Measurements from ENCODE around the gene SAV1. TPM values are rescaled to one million over a fixed set of nuclear protein-coding genes. Genes with fewer than 3 reads are reported as not detected.

The SAV1 gene
- total and polyA plus RNA-seq, 2 experiments from 2014 or later: 74.2 to 82.8 TPM

GRCh38 chr14:50602035-50602434, 66.1 kb downstream of the SAV1 start:
- no peaks in the 10 kb centered on the region for H3K27me3 Mint-ChIP-seq (ENCODE audit: insufficient read depth, low read depth, poor library complexity)
- no peak for DNase-seq (ENCODE audit: low spot score)
- H3K9me3 Mint-ChIP-seq: no peaks in the 10 kb centered on the region
- no peaks in the 10 kb centered on the region for H3K36me3 ChIP-seq (ENCODE audit: insufficient read depth)
- H3K4me1 Mint-ChIP-seq: peaks cover 10% of the 10 kb centered on the region; the same call in 2 of the 3 replicates
- H3K27ac Mint-ChIP-seq: peak overlapping the region; percentile 39; the same call in 1 of the 2 replicates
- H3K9me2 ChIP-seq (ENCODE audit: insufficient read depth): no peaks in the 10 kb centered on the region
- no peak overlapping the region for H2AFZ ChIP-seq
- H3K4me3 ChIP-seq: no peak overlapping the region
- no peaks in the 10 kb centered on the region for H3K79me2 ChIP-seq (replicated peaks; ENCODE audit: insufficient read depth)
- ATAC-seq: no peak
- no peaks in the 10 kb centered on the region for H4K20me1 ChIP-seq (replicated peaks; ENCODE audit: insufficient read depth)
- no peak overlapping the region for H3K4me2 ChIP-seq
- H3K27ac ChIP-seq (ENCODE audit: low read depth): no peak overlapping the region
- H3F3A ChIP-seq (replicated peaks; ENCODE audit: low read depth): no peaks in the 10 kb centered on the region
- H3K4me1 ChIP-seq (ENCODE audit: insufficient read depth): 0 out of 2 replicates have a peak, but pooled peaks cover 6% of the 10 kb centered on the region
- H3K4me3 Mint-ChIP-seq: no peak overlapping the region
- H3K27me3 ChIP-seq (ENCODE audit: insufficient read depth): no peaks in the 10 kb centered on the region
- no peaks in the 10 kb centered on the region for H3K36me3 Mint-ChIP-seq (ENCODE audit: low read depth)
- TF ChIP-seq ZNF331 (CRISPR knock-in tag; IDR thresholded peaks at IDR 0.05; ENCODE audit: low read depth) (no peak), ZNF462 (CRISPR knock-in tag; IDR thresholded peaks at IDR 0.05) (no peak), JUNB (IDR thresholded peaks at IDR 0.05; ENCODE audit: unreplicated experiment) (no peak), NANOG (IDR thresholded peaks at IDR 0.05; ENCODE audit: borderline replicate concordance) (no peak), CTCF (conservative IDR thresholded peaks at IDR 0.05; ENCODE audit: low read depth in 2 of 2) (no peak), ZNF114 (CRISPR knock-in tag; IDR thresholded peaks at IDR 0.05) (no peak), EZH2phosphoT487 (IDR thresholded peaks at IDR 0.05; ENCODE audit: unreplicated experiment) (no peak), POLR2AphosphoS5 (IDR thresholded peaks at IDR 0.05; ENCODE audit: low read depth) (no peak), ETS1 (IDR thresholded peaks at IDR 0.05) (no peak), CREB1 (CRISPR knock-in tag; IDR thresholded peaks at IDR 0.05; ENCODE audit: low read depth) (no peak), EZH2 (IDR thresholded peaks at IDR 0.05; ENCODE audit: low read depth, unreplicated experiment) (no peak), REST (IDR thresholded peaks at IDR 0.05; ENCODE audit: unreplicated experiment) (no peak), STAT1 (IDR thresholded peaks at IDR 0.05; ENCODE audit: unreplicated experiment) (no peak)

All from GM23338 (cell line).